ENCODE data around the gene SLC25A53.

The SLC25A53 gene, protein sequence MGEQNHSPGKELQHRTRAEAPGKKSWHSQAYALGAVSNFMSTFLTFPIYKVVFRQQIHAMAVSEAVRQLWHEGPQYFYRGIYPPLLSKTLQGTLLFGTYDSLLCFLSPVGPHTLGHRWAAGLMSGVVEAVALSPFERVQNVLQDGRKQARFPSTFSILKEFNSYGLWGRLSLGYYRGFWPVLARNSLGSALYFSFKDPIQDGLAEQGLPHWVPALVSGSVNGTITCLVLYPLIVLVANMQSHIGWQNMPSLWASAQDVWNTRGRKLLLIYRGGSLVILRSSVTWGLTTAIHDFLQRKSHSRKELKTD

DNA sequence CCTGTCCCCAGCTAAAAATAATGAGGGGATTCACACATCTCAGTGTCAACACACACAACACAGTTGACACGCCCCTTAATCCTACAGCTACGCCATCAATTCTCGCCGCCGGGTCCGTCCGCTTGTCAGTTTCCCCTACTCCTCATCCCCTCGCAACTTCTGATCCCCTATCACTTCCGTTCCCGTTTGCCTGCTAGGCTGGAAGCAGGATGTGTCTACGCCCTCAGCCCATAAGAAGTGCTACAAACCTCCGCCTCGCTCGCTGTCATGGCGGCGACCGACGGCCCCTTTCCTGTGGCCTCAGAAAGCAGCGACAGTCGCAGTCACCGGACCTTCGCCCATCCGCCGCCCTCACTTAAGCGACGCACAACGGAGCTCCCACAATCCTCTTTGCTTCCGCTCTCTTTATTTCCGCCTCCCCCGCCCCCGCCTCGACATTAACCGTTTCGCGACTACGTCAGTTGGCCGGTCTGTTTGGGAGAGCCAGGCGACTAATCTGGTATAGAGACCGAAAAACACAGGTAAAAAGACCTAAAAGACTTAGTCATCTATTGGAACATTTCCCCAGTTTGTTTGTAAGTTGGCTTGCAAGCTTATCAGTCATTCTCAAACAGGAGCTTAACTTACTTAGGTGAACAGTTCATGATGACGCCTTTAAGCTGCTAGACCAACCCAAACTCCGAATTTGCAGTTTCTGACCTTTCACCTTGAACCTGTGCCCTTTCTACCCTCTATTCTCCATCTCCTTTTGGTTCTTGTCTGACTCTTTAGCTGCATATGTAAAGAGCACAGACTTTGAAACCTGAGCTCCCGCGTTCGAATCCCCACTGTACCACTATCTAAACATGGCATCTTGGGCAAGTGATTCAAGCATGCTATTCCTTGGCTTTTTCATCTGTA is at the start of gene SLC25A53:
Gene SLC25A53 (minus strand): TSS at position 380 of the 900 bp plus-strand sequence. CDS start 51,752 bp downstream, outside the sequence.
- in situ Hi-C loops (cut with MboI; ENCODE audit: low sequenced_read_pairs), result no loop called here

DNA sequence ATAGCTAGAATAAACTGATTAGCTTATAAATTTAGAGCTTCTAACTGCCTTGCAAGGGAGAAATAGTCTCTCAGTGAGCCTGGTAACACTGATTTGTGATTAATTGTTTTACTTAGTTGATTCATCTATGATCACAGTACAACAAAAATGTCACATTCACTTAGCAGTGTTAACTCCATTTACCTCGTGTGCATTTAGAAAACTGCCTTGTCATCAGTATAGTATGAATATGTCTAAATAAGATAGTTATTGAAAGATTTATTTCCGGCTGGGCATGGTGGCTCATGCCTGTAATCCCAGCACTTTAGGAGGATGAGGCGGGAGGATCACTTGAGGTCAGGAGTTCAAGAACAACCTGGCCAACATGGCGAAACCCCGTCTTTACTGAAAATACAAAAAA is 48.7 kb upstream of the SLC25A53 start:
- in situ Hi-C loops (cut with MboI; ENCODE audit: low sequenced_read_pairs), result no loop called here

DNA sequence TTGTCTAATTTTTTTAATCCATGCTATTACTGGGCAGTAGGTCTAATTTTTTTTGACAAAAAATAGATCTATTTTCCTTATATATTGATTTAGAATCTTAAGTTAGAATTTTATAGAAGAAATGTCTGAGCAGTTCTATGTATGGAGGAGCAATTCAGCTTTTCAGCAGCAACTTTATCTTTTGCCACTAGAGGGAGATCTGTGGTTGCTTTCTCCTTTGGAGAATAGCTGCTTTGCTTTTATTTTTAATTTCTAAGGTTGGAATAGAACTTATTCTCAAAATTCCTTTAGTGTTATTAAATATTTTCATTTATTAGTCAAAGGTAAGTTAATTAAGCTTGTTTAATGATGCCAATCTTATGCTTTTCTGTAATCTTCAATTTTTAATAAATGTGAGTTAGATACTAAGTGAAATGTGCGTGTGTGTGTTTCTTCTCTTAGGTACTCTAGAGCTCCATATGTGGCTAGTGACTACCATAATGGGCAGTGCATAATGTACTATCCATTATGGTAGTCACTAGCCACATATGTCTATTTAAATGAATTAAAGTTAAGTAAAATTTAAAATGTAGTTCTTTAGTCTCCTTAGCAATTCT is 38.8 kb upstream of the SLC25A53 start:
- in situ Hi-C loops (cut with MboI; ENCODE audit: low sequenced_read_pairs), result no loop called here

DNA sequence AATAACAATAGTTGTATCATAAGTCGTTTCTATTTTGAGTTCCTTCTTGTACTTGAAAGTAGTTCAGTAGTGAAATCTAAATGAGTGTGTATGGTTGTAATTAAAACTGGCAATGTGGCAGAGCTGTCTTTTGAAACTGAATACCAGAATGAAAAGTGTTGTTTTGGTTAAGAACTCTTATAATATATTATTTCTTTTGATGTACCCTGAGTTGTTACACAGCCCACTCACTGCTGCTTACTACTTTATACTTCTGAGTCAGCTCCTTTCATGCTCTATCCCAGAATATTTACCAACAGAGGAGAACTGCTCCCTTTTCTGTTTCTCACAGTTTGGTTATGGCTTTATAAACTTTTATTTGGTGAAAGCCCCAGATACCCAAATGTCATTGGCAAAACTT is 38.2 kb upstream of the SLC25A53 start:
- in situ Hi-C loops (cut with MboI; ENCODE audit: low sequenced_read_pairs), result no loop called here

DNA sequence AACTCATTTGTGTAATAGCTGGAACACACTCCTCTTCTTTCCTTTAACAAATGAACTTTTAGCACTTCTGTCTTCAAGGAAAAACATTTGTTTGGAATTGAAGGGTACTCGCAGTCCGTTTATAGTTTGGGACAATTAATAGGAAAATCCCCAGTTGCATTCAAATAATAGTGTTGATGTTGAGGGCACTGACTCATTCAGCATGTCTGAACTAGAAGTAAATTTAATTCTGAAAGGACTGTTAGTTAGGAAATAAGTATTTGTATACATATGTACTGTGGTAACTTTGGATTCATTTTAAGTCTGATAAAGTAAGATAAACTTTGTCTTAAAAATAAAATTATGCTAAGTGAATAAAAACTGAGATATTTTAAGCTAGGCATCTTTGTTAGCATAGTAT is 36.7 kb upstream of the SLC25A53 start:
- in situ Hi-C loops (cut with MboI; ENCODE audit: low sequenced_read_pairs), result no loop called here

DNA sequence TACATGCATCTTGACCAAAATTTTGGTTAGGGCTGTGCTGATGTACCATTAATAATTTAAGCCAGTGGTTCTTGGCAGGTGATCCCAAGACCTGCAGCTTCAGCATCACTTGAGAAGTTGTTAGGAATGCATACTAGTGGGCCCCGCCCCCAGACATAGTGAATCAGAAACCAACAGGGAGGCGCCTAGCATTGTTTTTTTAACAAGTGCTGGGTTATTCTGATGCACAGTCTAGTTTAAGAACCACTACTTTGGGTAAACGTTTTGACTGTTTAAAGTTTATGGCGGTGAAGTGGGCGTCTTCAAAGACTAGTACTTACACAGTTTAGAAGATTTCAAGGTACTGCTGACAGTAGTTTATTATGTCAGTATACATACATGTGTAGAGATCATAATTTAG is 33.0 kb upstream of the SLC25A53 start:
- in situ Hi-C loops (cut with MboI; ENCODE audit: low sequenced_read_pairs), result no loop called here

DNA sequence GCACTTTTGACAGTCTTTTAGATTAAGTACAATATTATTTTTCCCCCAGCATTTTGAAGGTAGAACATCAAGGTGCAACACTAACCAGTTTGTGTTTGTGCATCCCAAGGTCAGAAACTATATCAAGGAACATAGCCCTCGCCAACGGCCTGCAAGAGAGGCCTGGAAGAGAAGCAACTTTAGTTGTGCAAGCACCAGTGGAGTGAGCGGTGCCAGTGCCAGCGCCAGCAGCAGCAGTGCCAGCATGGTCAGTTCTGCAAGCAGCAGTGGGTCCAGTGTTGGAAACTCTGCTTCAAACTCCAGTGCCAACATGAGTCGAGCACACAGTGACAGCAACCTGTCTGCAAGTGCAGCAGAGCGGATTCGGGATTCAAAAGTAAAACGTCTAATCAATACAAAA is 31.1 kb upstream of the SLC25A53 start:
- in situ Hi-C loops (cut with MboI; ENCODE audit: low sequenced_read_pairs), result no loop called here

DNA sequence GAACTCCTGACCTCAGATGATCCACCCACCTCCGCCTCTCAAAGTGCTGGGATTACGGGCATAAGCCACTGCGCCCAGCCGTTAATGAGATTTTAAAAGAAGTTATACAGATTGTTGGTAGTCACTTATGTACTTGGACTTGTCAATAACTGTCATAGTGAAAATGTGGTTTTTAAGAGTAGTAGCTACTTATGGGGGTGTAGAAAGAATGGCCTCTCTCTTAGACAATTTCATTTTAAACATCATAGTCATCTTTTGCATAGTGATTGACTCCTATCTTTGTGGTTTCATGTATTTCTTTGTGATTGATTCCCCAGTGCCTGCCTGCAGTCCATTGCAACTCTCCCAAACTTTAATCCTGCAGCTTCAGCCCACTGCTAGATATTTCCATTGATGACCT is 26.9 kb upstream of the SLC25A53 start:
- in situ Hi-C loops (cut with MboI; ENCODE audit: low sequenced_read_pairs), result no loop called here

DNA sequence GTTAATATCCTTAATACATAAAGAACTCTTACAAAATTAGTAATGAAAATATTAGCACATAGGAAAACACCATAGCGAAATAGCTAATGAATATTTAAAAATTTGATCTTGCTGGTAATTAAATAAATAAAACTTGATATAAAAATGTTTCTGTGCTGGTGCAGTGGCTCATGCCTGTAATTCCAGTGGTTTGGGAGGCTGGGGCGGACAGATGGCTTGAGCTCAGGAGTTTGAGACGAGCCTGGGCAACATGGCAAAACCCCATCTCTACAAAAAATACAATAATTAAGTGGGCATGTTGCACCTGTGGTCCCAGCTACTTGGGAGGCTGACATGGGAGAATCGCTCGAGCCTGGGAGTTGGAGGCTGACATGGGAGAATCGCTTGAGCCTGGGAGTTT is 17.0 kb upstream of the SLC25A53 start:
- in situ Hi-C loops (cut with MboI; ENCODE audit: low sequenced_read_pairs), result no loop called here

DNA sequence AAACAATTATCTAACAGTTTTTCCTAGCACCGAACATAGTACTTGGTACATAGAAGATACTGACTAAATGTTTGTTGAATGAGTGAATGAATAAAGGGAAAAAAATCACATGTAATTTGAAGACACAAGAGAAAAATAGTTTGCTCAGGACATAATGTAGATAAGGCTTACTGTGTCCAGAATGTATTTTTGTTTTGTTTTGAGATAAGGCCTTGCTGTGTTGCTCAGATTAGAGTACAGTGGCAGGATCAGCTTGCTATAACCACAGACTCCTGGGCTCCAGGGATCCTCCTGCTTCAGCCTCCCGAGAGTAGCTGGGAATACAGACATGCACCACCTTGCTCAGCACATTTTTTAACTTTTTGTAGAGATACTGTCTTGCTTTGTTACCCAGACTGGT is 16.0 kb upstream of the SLC25A53 start:
- in situ Hi-C loops (cut with MboI; ENCODE audit: low sequenced_read_pairs), result no loop called here

DNA sequence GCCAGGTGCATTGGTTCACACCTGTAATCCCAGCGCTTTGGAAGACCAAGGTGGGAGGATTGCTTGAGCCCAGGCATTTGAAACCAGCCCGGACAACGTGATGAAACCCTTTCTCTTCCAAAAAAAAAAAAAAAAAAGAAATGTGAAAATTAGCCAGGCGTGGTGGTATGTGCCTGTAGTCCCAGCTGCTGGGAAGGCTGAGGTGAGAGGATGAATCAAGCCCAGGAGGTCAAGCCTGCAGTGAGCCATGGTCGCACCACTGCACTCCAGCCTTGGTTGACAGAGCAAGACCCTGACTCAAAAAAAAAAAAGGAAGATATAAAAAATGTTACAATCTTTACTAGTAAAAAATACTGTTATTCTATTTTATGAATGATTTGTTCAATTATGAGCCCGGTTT is 15.3 kb upstream of the SLC25A53 start:
- in situ Hi-C loops (cut with MboI; ENCODE audit: low sequenced_read_pairs), result no loop called here

DNA sequence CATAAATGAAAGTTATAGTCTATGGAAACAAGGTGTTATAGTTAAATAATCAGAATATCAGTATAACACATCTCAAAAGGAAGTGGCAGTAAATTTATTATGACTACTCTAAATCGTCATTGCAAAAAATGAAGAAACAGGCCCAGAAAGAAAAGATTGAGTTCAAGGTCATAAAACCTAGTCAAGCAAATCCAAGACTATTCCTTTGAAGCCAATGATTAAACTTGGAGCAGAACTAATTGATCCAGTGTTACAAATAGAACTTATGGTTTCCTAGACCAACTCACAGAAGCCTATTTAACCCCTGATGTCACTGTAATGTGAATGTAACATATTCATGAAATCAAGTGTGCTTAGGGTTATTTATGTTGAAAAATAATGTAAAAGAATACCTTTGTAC is 11.3 kb upstream of the SLC25A53 start:
- in situ Hi-C loops (cut with MboI; ENCODE audit: low sequenced_read_pairs), result no loop called here

DNA sequence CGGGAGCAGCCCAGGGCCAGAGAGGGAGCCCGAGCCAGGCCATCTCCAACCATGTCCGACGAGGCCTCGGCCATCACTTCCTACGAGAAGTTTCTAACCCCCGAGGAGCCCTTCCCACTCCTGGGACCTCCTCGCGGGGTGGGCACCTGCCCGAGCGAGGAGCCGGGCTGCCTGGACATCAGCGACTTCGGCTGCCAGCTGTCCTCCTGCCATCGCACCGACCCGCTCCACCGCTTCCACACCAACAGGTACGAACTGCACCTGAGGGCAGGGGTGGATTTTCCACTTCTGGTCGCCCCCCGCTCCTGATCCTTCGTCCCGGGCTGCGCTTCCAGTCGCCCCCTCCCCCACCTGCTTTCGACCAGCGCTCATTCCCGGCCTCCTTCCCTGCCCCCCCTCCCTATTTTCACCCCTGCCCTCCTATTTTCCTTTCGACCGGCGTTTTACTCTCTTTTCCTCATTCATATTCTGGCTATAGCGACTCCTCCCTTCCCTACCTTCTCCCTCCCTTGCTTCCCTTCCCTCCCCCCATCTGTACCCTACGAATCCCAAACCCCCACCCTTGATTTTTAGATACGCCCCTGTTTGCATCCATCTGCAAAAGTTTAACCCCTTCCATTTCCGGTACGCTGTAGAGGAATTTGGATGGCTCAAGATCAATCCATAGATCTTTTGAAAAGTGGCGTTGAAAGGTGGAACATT is 10.1 kb upstream of the SLC25A53 start:
- in situ Hi-C loops (cut with MboI; ENCODE audit: low sequenced_read_pairs), result no loop called here

DNA sequence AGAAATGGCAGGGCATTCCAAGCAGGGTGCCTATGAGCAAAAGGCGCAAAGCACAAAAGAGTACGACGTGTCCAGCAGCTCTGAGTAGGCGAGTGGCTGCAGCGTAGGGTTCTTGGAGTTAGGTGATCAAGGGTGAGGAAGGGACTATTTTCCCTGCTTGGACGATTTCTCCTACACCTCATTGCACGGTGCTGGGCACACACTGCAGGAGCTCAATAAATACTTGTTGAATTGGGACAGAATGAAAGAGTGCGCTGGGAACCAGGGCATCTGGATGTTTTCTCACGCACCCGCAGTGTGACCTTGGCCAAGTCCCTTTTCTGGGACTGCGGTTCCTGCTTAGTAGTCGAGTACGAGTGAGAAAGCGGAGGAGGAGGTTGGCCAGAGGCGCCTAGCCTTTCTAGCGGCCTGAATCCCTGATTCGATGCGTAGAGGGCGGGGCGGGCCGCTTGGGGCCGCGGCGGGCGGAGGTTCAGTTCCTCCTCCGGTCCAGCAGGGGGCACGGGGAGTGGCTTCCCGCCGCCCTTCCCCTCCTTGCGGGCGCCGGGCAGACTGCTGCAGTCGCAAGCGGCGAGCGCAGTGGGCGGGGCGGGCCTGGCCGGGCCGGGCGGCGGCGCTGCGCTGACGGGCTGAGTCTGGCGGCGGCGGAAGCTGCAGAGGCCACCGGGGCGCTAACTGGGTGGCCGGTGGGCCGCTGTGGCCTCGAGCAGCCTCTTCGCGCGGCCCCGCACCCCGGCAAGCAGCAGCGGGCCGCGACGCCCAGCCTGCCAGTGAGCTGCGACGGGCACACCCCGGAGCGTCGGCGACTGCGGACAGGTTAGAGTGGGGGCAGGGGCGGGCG is 9.3 kb upstream of the SLC25A53 start, which contains the start of gene FAM199X:
Gene FAM199X (plus strand): TSS at position 560 of the 841 bp plus-strand sequence. CDS start 333 bp downstream, outside the sequence.
- in situ Hi-C loops (cut with MboI; ENCODE audit: low sequenced_read_pairs), result no loop called here

DNA sequence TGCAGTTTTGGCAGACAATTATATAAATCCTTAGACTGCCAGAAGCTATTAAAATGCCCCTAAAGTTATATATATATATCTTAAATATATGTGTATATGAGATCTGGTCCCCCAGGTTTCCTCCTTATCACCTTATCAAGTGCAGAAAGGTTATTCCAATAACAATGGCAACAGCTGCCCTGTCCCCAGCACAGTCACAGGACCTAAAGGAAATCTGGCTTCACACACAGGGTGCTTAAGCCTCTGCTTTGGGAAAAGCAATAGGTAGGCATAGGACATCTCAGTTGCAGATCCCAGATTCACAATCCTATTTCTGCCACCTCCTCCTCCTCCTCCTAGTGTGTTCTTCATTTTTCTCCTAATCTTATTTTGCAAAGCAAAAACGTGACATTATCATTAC is 5.8 kb downstream of the SLC25A53 start:
- in situ Hi-C loops (cut with MboI; ENCODE audit: low sequenced_read_pairs), result no loop called here

DNA sequence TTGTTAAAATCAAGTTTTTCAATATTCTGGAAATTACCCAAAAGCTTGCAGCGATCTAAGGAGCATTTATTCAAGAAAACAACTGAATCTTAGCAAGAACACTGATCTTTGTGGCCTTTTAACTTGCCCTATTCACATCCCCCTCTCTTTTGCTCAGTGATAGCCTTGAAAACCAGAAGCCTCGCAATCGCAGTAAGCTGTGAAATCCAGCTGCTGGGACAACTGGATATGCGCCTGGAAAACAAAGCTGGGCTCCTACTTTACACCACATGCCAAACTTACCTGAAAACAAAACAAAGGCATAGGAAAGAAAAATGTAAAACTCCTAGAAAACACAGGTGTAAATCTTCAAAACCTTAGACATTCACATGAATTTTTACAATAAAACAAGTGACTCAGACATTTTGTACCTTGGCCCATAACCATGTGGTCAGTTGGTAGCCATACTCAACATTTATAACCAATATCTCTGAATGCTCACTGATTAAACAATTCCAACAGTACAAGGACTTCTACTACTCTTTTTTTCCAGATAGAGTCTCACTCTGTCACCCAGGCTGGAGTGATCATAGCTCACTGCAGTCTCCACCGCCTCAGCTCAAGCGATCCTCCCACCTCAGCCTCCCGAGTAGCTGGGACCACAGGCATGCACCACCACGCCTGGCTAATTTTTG is 15.6 kb downstream of the SLC25A53 start:
- in situ Hi-C loops (cut with MboI; ENCODE audit: low sequenced_read_pairs), result loop anchor here (25.0 kb wide), 1 partner anchor 304 kb away; the partner anchor contains the start of gene RAB9B

DNA sequence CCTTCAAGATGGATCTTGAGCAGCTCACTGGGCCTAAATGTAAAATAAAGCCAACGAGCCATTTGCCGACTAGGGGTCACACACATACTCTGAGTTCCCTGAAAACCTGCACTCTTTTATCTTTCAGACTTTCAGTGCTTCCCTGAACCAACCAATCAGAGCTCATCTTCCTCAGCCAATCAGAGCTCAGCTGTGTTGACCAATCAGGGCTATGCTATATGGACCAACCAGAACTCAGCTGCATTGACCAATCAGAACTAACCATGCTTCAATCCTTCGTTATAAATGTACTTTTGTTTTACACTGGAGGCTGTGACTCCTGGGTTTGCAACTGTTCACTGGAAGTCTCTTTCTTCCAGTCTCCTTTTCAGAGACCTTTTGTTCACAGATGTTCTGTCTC is 19.3 kb downstream of the SLC25A53 start:
- in situ Hi-C loops (cut with MboI; ENCODE audit: low sequenced_read_pairs), result loop anchor here (25.0 kb wide), 1 partner anchor 300 kb away; the partner anchor contains the start of gene RAB9B

DNA sequence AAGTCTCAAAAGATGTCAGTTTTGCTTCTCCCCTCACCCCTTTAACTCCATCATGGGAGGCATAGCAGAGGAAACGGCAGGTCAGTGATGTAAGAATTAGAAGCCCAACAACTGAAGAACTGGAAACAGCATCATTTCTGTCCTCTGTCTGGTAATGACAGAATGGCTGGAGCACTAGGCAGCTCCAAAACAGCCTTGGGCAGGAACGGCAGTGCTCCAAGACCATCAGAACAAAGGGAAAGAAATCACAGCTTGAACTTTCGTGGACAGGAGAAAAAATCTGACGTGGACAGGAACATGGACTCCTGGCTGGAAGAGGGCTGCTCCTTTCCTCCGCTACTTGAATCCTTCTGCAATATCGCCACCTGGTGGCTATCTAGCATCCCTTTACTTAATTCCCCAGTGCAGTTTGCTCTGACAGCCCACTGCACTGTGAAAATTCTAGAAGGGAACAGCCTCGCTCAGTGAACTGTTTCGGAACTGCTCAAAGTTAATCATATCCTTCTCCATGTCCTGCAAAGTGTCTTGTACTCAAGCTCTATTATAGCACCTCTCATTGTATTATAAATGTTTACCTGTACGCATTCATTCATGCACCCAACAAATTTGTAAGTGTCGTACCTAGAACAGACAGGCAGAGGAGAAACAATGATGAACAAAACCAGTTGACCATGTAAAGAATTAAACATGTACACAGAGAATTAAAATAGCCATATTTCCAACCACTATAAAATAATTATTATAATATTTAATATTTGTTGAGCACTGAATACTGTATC is 20.4 kb downstream of the SLC25A53 start:
- in situ Hi-C loops (cut with MboI; ENCODE audit: low sequenced_read_pairs), result loop anchor here (25.0 kb wide), 1 partner anchor 299 kb away; the partner anchor contains the start of gene RAB9B
